Astrocyte of the spinal cord (primary cell): ENCODE measurements around the gene SLC4A7.
A peak's percentile ranks its signal among the peaks of the same experiment; 100 is the strongest.

Experiments
- DNase-seq: peaks from one replicate; pipeline ENCODE4 v3.0.0; 2011; ENCODE audit warnings: low read depth, low spot score
- H3K4me3 ChIP-seq: 2 replicates; pipeline ENCODE4 v1.5.1; 2011; ENCODE audit warnings: low read depth, mild to moderate bottlenecking, low read length, moderate library complexity
- in situ Hi-C: cut with HindIII; loops from 2 replicates; pipeline ENCODE4 v1.10.0; 2017; ENCODE audit warnings: low sequenced_read_pairs
- TF ChIP-seq, protein P1 (sequence below): IDR thresholded peaks from 2 replicates; pipeline ENCODE4 v1.5.1; 2012; ENCODE audit warnings: low read depth, mild to moderate bottlenecking, low read length, inconsistent platforms

SLC4A7 gene

GRCh38 chr3:27376109-27376772 lies 107.9 kb downstream of the SLC4A7 start:
- in situ Hi-C loops, result no loop called here
- DNase-seq, result no peak
- TF ChIP-seq, protein P1, sequence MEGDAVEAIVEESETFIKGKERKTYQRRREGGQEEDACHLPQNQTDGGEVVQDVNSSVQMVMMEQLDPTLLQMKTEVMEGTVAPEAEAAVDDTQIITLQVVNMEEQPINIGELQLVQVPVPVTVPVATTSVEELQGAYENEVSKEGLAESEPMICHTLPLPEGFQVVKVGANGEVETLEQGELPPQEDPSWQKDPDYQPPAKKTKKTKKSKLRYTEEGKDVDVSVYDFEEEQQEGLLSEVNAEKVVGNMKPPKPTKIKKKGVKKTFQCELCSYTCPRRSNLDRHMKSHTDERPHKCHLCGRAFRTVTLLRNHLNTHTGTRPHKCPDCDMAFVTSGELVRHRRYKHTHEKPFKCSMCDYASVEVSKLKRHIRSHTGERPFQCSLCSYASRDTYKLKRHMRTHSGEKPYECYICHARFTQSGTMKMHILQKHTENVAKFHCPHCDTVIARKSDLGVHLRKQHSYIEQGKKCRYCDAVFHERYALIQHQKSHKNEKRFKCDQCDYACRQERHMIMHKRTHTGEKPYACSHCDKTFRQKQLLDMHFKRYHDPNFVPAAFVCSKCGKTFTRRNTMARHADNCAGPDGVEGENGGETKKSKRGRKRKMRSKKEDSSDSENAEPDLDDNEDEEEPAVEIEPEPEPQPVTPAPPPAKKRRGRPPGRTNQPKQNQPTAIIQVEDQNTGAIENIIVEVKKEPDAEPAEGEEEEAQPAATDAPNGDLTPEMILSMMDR, result no peak
- no peak overlapping the region for H3K4me3 ChIP-seq

DNA sequence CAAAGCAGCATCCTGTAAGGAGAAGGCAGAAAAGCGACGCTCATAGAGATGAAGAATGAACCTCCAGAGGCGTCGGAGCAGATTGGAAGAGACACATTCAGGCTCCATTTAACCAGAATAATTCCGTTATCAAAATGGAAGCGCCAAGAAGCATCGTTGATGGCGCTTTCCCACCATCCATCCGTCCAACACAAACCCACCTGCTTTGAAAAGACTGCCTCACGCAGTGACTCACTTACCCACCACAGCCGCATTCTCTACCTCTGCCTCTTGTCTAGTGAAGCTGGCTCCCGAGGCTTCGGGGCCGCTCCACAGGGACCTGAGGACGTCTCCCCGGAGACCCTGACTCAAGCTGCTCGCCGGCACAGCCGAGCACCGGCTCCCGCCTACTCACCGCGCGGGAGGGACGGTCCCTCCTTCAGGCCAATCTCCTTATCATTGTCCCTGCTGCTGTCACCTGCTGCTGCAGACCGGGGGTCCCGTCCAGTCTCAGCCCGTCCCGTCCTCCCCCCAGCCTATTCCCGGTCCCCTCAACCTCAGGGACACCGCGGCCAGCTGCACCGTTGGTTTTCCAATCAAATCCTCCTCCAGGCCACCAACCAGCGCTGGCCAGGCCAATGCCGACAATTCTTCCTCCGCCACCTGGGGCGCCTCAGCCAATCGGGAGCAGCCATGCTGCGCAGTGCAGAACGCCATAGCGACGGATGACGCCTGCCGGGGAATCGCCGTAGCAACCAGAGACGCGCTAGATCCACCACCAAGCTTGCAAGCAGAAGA lies 115.2 kb downstream of the SLC4A7 start, which contains the start of gene NEK10:
Gene NEK10, minus strand, starts transcription at position 553 of the 777 bp plus-strand sequence. CDS start 16,501 bp downstream, outside the sequence.
- peak; percentile 91 for DNase-seq
- in situ Hi-C loops, result no loop called here
- H3K4me3 ChIP-seq, result peak within 1 kb of the TSS; percentile 62
- TF ChIP-seq, protein P1, result no peak

DNA sequence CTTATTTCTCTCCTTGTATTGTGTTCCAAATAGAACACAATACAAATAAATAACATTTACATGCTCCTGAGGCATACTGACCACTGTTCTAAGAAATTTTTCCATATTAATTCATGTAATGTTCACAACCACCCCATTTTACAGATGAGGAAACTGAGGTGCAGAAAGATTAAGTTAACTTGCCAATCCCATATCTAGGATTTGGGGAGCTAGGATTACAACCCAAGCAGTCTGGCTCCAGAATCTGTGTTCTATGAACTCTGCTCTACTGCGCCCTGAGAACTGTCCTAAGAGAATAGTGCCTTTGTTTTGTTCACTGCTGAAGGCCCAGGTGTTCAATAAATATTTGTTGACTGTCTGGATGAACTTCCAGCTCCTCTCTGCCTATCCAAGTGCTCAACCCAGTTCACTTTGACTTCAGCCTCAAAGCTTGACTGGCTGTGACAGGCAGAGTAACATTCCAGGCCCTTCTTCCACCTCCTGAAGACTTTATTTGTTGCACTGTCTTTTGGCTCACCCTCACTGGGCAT lies 118.1 kb downstream of the SLC4A7 start:
- TF ChIP-seq, protein P1, result no peak
- no peak for DNase-seq
- H3K4me3 ChIP-seq, result no peak overlapping the region
- in situ Hi-C loops, result no loop called here

DNA sequence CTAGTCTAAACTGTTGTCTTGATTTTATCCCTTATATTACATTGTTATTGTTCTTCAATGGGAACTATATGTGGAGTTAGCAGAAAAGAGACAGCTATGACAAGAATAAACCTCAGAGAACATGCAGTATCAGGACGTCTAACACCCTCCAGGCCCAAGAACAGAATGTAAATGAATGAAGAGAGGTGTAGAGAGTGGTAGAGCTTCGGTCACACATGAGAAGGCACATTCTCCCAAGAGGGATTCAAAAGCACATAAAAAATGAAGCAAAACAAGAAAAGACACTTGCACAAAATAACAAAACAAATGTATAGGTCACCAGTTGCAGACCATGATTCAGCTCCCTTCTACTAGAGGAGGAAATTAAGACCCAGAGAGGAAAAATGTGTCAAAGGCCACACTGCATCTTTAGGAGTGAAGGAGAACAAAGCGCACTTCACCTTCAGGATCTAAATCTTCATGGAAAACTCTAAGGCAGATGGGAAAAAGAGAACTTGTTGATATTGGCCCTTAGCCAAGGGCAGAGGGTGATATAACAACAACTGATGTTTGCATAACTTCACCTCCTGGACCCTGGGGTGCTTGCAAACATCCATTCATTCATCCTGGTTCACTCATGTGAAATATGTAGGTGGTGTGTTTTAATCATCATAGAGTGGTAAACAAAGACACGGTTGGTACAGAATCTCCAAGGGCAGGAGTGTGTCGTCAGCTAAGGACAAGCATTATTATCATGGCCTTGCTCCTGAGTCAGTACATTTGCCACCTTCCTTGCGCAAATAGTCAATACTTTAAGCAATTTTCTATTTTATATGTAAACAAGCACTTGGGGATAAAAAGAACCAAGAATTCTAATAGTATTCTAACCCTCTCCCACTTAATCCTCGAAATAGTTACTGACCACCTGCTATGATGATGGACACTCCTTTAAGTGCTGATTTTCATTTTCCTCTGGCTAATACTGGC lies 123.8 kb downstream of the SLC4A7 start:
- TF ChIP-seq, protein P1, result no peak
- DNase-seq, result peak; percentile 36
- in situ Hi-C loops, result no loop called here

DNA sequence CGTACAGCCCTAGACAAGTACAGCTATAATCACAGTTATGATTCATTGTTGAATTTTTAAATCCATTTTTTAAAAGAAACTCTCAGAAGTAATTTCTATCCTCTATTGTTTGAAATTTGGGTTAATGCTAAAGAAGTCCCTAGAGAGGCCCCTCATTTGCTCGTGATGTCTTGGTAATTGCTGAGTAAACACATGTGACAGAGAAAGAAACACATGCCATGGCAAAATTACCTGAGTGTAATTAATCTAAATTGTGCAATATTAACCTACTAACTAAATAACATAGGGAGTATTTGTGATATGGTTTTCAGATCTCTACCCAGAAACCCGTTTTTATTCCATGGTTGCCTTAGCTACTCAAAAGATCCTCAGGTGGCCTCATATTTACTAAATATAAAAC lies 125.8 kb downstream of the SLC4A7 start:
- TF ChIP-seq, protein P1, result no peak
- DNase-seq, result no peak
- in situ Hi-C loops, result no loop called here
- no peak overlapping the region for H3K4me3 ChIP-seq

More for the DNA sequence above, 123.8 kb downstream of the SLC4A7 start:
- H3K4me3 ChIP-seq, result no peak overlapping the region

GRCh38 chr3:27357665-27358258 lies 126.4 kb downstream of the SLC4A7 start:
- TF ChIP-seq, protein P1, result peak; percentile 82
- peak; percentile 67 for DNase-seq
- H3K4me3 ChIP-seq, result no peak overlapping the region
- in situ Hi-C loops, result no loop called here
